ENCODE measurements around the gene NRG2. TPM values are rescaled to one million over a fixed set of nuclear protein-coding genes. Genes with fewer than 3 reads are reported as not detected.
A peak's percentile ranks its signal among the peaks of the same experiment; 100 is the strongest.

NRG2 gene
- total and polyA plus RNA-seq, 2 of the 4 experiments (the other 2 are of a cell fraction): 0.18 TPM; not detected in 1

DNA sequence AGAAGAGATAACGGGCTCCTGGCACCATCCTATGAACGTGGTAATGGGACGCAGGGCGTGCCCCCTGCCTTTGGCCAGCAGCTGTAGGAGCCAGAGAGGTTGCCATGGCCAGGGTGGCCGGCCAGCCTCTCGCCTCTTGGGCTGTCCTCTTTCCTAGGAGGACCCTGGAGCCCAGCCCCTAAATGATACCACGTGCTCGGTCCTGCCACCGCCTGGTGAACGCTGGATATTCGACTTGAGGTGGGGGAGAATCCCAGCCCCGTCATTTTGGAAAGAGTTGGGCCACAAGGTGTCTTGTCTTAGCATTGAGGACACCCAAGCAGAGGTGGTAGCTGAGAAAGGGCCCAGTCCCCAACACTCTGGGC, 391 bp upstream of the NRG2 start:
- H3K27ac ChIP-seq (ENCODE audit: insufficient read depth, low read length): no peak overlapping the region
- ChIA-PET CTCF (interaction anchor here (0.8 to 1.4 kb wide), 6 partner anchors 10 to 101 kb away, joined by 3 to 7 read pairs (median 3); no protein-coding TSS in a partner anchor), POLR2A (ENCODE audit: unreplicated experiment) (no interaction called here)
- no peak overlapping the region for H3K56ac ChIP-seq (ENCODE audit: extremely low read depth, insufficient read depth, low read length)
- DNase-seq: no peak
- TF ChIP-seq SMC3 (IDR thresholded peaks at IDR 0.05; ENCODE audit: low read depth, low read length) (no peak), MAZ (IDR thresholded peaks at IDR 0.05; ENCODE audit: borderline replicate concordance, low read depth, low read length) (no peak), RCOR1 (IDR thresholded peaks at IDR 0.05; ENCODE audit: insufficient replicate concordance, low read length) (no peak), CHD1 (IDR thresholded peaks at IDR 0.05; ENCODE audit: low read depth, low read length) (no peak), RAD21 (IDR thresholded peaks at IDR 0.05; ENCODE audit: low read length) (no peak), POLR2A (IDR thresholded peaks at IDR 0.05; ENCODE audit: low read depth, low read length) (no peak), MAFK (IDR thresholded peaks at IDR 0.05; ENCODE audit: low read depth, low read length) (no peak), MXI1 (IDR thresholded peaks at IDR 0.05; ENCODE audit: borderline replicate concordance, low read depth, low read length) (no peak), NFE2L2 (IDR thresholded peaks at IDR 0.05; ENCODE audit: low read depth, low read length) (no peak), BHLHE40 (IDR thresholded peaks at IDR 0.05; ENCODE audit: low read depth, low read length) (no peak), CEBPB (IDR thresholded peaks at IDR 0.05; ENCODE audit: low read depth, low read length) (no peak), FOS (IDR thresholded peaks at IDR 0.05; ENCODE audit: low read depth, low read length) (no peak), RFX5 (IDR thresholded peaks at IDR 0.05; ENCODE audit: low read depth, low read length) (no peak)
- TF ChIP-seq, protein P1, sequence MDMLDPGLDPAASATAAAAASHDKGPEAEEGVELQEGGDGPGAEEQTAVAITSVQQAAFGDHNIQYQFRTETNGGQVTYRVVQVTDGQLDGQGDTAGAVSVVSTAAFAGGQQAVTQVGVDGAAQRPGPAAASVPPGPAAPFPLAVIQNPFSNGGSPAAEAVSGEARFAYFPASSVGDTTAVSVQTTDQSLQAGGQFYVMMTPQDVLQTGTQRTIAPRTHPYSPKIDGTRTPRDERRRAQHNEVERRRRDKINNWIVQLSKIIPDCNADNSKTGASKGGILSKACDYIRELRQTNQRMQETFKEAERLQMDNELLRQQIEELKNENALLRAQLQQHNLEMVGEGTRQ (IDR thresholded peaks at IDR 0.05; ENCODE audit: low read depth, low read length): no peak
- TF ChIP-seq, protein P2, sequence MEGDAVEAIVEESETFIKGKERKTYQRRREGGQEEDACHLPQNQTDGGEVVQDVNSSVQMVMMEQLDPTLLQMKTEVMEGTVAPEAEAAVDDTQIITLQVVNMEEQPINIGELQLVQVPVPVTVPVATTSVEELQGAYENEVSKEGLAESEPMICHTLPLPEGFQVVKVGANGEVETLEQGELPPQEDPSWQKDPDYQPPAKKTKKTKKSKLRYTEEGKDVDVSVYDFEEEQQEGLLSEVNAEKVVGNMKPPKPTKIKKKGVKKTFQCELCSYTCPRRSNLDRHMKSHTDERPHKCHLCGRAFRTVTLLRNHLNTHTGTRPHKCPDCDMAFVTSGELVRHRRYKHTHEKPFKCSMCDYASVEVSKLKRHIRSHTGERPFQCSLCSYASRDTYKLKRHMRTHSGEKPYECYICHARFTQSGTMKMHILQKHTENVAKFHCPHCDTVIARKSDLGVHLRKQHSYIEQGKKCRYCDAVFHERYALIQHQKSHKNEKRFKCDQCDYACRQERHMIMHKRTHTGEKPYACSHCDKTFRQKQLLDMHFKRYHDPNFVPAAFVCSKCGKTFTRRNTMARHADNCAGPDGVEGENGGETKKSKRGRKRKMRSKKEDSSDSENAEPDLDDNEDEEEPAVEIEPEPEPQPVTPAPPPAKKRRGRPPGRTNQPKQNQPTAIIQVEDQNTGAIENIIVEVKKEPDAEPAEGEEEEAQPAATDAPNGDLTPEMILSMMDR (conservative IDR thresholded peaks at IDR 0.05; ENCODE audit: low read depth, low read length): no peak
- TF ChIP-seq, protein P3, sequence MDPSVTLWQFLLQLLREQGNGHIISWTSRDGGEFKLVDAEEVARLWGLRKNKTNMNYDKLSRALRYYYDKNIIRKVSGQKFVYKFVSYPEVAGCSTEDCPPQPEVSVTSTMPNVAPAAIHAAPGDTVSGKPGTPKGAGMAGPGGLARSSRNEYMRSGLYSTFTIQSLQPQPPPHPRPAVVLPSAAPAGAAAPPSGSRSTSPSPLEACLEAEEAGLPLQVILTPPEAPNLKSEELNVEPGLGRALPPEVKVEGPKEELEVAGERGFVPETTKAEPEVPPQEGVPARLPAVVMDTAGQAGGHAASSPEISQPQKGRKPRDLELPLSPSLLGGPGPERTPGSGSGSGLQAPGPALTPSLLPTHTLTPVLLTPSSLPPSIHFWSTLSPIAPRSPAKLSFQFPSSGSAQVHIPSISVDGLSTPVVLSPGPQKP (IDR thresholded peaks at IDR 0.05; ENCODE audit: borderline replicate concordance, low read depth, low read length): no peak
- dilution Hi-C loops (cut with HindIII; ENCODE audit: low sequenced_read_pairs, unreplicated experiment) (no loop called here), intact Hi-C loops (cut with micrococcal nuclease) (no loop called here), in situ Hi-C loops (cut with MboI; ENCODE audit: low sequenced_read_pairs) (no loop called here)
- peak overlapping the region; percentile 49 for H3K4me3 ChIP-seq (ENCODE audit: insufficient read depth, low read depth, low read length)
- H2AK9ac ChIP-seq (replicated peaks; ENCODE audit: low read depth, low read length, poor library complexity): no peak overlapping the region
- H3K4me2 ChIP-seq (ENCODE audit: low read depth, low read length): peak overlapping the region; percentile 93
- H2BK5ac ChIP-seq (ENCODE audit: low read depth, low read length, poor library complexity, severe bottlenecking): no peak overlapping the region
- no TSS peak for BruUV-seq (replicated peaks)
- H2BK15ac ChIP-seq (ENCODE audit: low read depth, low read length): no peak overlapping the region
- no peak overlapping the region for H2AK5ac ChIP-seq (ENCODE audit: low read depth, low read length)
- no peak overlapping the region for H4K8ac ChIP-seq (ENCODE audit: low read depth in 2 of 2, low read length in 2 of 2)
- no peaks in the 10 kb centered on the region for H3K79me1 ChIP-seq (ENCODE audit: low read depth in 1 of 2, low read length in 2 of 2)
- no peak overlapping the region for H4K91ac ChIP-seq (ENCODE audit: insufficient read depth, low read depth, low read length)
- no peaks in the 10 kb centered on the region for H3K36me3 ChIP-seq (ENCODE audit: control insufficient read depth, insufficient read depth, low read length)
- H3K9ac ChIP-seq (ENCODE audit: low read depth, low read length): no peak overlapping the region
- no peaks in the 10 kb centered on the region for H3K9me3 ChIP-seq (ENCODE audit: control insufficient read depth, insufficient read depth, low read length)
- H3K23ac ChIP-seq (ENCODE audit: low read depth, low read length): no peak overlapping the region
- no CpG with 5 or more reads among the region's 12 CpGs for WGBS, 2 experiments (ENCODE audit: extremely low coverage in 2 of 2, insufficient read length in 1 of 2)
- peak; percentile 7 for ATAC-seq (ENCODE audit: low read depth)
- H2AFZ ChIP-seq (replicated peaks; ENCODE audit: low read length, poor library complexity): peak overlapping the region; percentile 91
- H3K18ac ChIP-seq (ENCODE audit: low read depth, low read length): no peak overlapping the region
- H4K20me1 ChIP-seq (ENCODE audit: insufficient read depth, low read length): no peaks in the 10 kb centered on the region
- H4K5ac ChIP-seq (ENCODE audit: low read depth, low read length): no peak overlapping the region
- peaks cover 47% of the 10 kb centered on the region for H3K27me3 ChIP-seq (ENCODE audit: control insufficient read depth, insufficient read depth, low read length)
- H3K14ac ChIP-seq (replicated peaks; ENCODE audit: low read depth, low read length): no peak overlapping the region
- no peaks in the 10 kb centered on the region for H3K9me1 ChIP-seq (ENCODE audit: insufficient read depth, low read length)
- H2BK20ac ChIP-seq (ENCODE audit: low read depth, low read length): no peak overlapping the region
- no peak overlapping the region for H2BK120ac ChIP-seq (ENCODE audit: low read depth, low read length)
- no peaks in the 10 kb centered on the region; the same call in 1 of the 2 replicates for H3K4me1 ChIP-seq (ENCODE audit: control insufficient read depth, insufficient read depth, low read length)
- no peak overlapping the region for H3K4ac ChIP-seq (ENCODE audit: low read depth, low read length)

Measured in IMR-90 (cell line).